SU-DHL-6 (cell line): ENCODE measurements around the gene DIO1.

ENCODE experiments used
- H2AFZ ChIP-seq: fragments of 200-600 bp; sonication (generic); 2 replicates; pipeline ENCODE4 v1.6.1; 2014; ENCODE audit warnings: low read depth, mild to moderate bottlenecking, moderate library complexity, mixed read lengths, antibody characterized with exemption, low read length; ENCODE audit not compliant: severe bottlenecking
- H3F3A ChIP-seq: fragments of 200-600 bp; shearing (Covaris generic); 2 replicates; pipeline ENCODE4 v1.6.0; 2016; ENCODE audit warnings: antibody characterized with exemption, mild to moderate bottlenecking; ENCODE audit not compliant: insufficient read depth
- H3K27ac ChIP-seq: fragments of 200-600 bp; sonication (generic); 2 replicates; pipeline ENCODE4 v1.5.1; 2016; ENCODE audit warnings: low read depth, mild to moderate bottlenecking, low read length, moderate library complexity, mixed read lengths
- H3K27me3 ChIP-seq: fragments of 200-600 bp; sonication (generic), shearing (Covaris generic); 2 replicates; pipeline ENCODE4 v1.6.0; 2014; ENCODE audit warnings: mild to moderate bottlenecking, low read length
- H3K36me3 ChIP-seq: fragments of 200-600 bp; sonication (generic); 2 replicates; pipeline ENCODE4 v1.6.1; 2014; ENCODE audit warnings: mild to moderate bottlenecking, low read length, mixed read lengths
- H3K4me2 ChIP-seq: fragments of 300-600, 200-600 bp; shearing (Covaris generic), sonication (generic); 2 replicates; pipeline ENCODE4 v1.6.0; 2014; ENCODE audit warnings: low read length, low read depth, mild to moderate bottlenecking; ENCODE audit not compliant: poor library complexity, severe bottlenecking
- H3K4me3 ChIP-seq: fragments of 200-600 bp; sonication (generic); 2 replicates; pipeline ENCODE4 v1.5.1; 2014; ENCODE audit warnings: antibody characterized with exemption, low read length, mild to moderate bottlenecking, mixed read lengths; ENCODE audit not compliant: insufficient read depth, poor library complexity, severe bottlenecking
- H3K79me2 ChIP-seq: fragments of 200-600 bp; sonication (generic); 2 replicates; pipeline ENCODE4 v1.6.1; 2014; ENCODE audit warnings: mild to moderate bottlenecking, low read length, moderate library complexity; ENCODE audit not compliant: insufficient read depth
- H3K9ac ChIP-seq: fragments of 200-600 bp; sonication (generic); 2 replicates; pipeline ENCODE4 v1.7.0; 2014; ENCODE audit warnings: mild to moderate bottlenecking, low read length
- H3K9me2 ChIP-seq: fragments of 200-600 bp; sonication (generic); replicated peaks from 2 replicates; pipeline ENCODE4 v1.6.1; 2014; ENCODE audit warnings: low read length; ENCODE audit not compliant: insufficient read depth
- H3K9me3 ChIP-seq: fragments of 200-600 bp; sonication (generic); 2 replicates; pipeline ENCODE4 v1.6.1; 2014; ENCODE audit warnings: low read length, mixed read lengths; ENCODE audit not compliant: insufficient read depth
- H4K20me1 ChIP-seq: fragments of 200-600 bp; sonication (generic); 2 replicates; pipeline ENCODE4 v1.6.1; 2014; ENCODE audit warnings: low read depth, mild to moderate bottlenecking, antibody characterized with exemption, low read length, moderate library complexity, mixed read lengths
- EZH2phosphoT487 ChIP-seq: fragments of 200-600 bp; sonication (generic), shearing (Covaris generic); conservative IDR thresholded peaks from 2 replicates; pipeline ENCODE4 v1.6.1; 2018; ENCODE audit warnings: mild to moderate bottlenecking, antibody characterized with exemption, low read length, moderate library complexity, mixed read lengths
- TF ChIP-seq, protein P1 (sequence below): fragments of 200-600 bp; sonication (generic); IDR thresholded peaks from one replicate; pipeline ENCODE4 v1.5.1; 2017; ENCODE audit warnings: antibody characterized with exemption, mild to moderate bottlenecking, low read length, moderate library complexity; ENCODE audit not compliant: insufficient read depth, poor library complexity, severe bottlenecking

DIO1 gene

DNA sequence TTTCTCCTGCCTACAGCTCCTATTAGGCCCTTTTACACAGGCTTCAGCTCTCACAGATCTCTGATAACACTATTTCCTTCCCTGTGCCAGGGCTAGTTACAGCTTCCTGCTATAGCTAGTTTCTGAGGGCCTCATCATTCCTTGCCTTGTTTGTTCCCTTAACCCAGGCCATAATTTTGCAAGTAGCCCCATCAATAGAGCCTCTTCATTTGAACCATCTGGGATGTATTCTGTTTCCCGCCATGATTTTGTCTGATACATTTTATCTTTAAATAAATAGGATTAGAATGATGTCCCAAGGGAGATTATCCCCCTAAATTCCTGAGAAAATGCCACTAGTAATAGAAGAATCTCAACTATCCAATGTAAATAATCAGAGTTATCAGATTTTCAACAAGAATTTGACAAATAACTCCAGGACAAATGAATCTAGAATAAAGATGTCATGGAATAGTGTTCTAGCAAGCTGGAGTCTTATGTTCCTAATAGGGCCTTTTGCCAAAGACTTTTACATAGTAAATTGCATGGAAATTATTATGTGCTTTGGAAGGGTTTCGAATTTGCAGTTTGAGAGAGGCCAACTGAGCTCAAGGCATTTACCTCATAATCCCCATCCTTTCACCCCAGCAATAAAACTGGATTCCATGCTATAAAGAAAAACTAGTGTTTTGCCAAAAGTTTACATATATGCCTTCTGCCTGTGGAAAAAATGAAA lies 35.4 kb downstream of the DIO1 start:
- Histone ChIP-seq H3K36me3 (peaks cover 25% of the 10 kb centered on the region), H3K27me3 (no peaks in the 10 kb centered on the region), H4K20me1 (no peaks in the 10 kb centered on the region), H3K4me2 (no peak overlapping the region), H3K9ac (no peak overlapping the region), H2AFZ (no peak overlapping the region), H3K27ac (no peak overlapping the region), H3F3A (no peaks in the 10 kb centered on the region), H3K79me2 (no peaks in the 10 kb centered on the region; the same call in 1 of the 2 replicates), H3K9me2 (no peaks in the 10 kb centered on the region), H3K9me3 (peaks cover 5% of the 10 kb centered on the region; the same call in 1 of the 2 replicates), H3K4me3 (no peak overlapping the region)
- no peak for TF ChIP-seq EZH2phosphoT487
- TF ChIP-seq, protein P1, sequence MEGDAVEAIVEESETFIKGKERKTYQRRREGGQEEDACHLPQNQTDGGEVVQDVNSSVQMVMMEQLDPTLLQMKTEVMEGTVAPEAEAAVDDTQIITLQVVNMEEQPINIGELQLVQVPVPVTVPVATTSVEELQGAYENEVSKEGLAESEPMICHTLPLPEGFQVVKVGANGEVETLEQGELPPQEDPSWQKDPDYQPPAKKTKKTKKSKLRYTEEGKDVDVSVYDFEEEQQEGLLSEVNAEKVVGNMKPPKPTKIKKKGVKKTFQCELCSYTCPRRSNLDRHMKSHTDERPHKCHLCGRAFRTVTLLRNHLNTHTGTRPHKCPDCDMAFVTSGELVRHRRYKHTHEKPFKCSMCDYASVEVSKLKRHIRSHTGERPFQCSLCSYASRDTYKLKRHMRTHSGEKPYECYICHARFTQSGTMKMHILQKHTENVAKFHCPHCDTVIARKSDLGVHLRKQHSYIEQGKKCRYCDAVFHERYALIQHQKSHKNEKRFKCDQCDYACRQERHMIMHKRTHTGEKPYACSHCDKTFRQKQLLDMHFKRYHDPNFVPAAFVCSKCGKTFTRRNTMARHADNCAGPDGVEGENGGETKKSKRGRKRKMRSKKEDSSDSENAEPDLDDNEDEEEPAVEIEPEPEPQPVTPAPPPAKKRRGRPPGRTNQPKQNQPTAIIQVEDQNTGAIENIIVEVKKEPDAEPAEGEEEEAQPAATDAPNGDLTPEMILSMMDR, result no peak

DNA sequence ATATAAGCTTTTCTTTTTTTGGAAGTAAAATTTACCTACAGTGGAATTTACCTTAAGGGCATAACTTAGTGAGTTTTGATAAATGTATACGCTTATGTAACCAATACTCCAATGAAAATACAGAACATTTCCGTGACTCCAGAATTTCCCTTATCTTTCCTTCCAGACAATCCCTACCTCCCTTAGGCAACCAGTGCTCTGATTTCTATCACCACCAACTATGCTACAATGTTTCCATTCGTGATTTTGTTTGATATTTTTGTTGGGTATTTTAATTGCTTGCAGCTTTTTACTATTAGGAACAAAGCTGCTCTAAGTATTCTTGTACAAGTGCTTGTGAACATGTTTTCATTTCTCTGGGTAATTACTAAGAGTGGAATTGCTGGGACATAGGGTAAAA lies 36.9 kb downstream of the DIO1 start:
- Histone ChIP-seq H3F3A (no peaks in the 10 kb centered on the region), H3K9me3 (peaks cover 15% of the 10 kb centered on the region; the same call in 1 of the 2 replicates), H3K4me2 (no peak overlapping the region), H3K9ac (no peak overlapping the region), H3K27ac (no peak overlapping the region), H3K36me3 (peaks cover 37% of the 10 kb centered on the region), H3K4me3 (no peak overlapping the region), H3K9me2 (no peaks in the 10 kb centered on the region), H3K79me2 (peaks cover 6% of the 10 kb centered on the region; the same call in 1 of the 2 replicates), H4K20me1 (no peaks in the 10 kb centered on the region), H2AFZ (no peak overlapping the region), H3K27me3 (no peaks in the 10 kb centered on the region)
- TF ChIP-seq, protein P1, result no peak
- no peak for TF ChIP-seq EZH2phosphoT487

- Histone ChIP-seq H3K9ac (no peak overlapping the region), H4K20me1 (no peaks in the 10 kb centered on the region), H3K27ac (no peak overlapping the region), H3K9me3 (peaks cover 15% of the 10 kb centered on the region; the same call in 1 of the 2 replicates), H3K4me2 (no peak overlapping the region), H3K9me2 (no peaks in the 10 kb centered on the region), H3F3A (no peaks in the 10 kb centered on the region), H2AFZ (no peak overlapping the region), H3K36me3 (peaks cover 38% of the 10 kb centered on the region), H3K4me3 (no peak overlapping the region), H3K79me2 (peaks cover 6% of the 10 kb centered on the region; the same call in 1 of the 2 replicates), H3K27me3 (no peaks in the 10 kb centered on the region)
- TF ChIP-seq, protein P1, result no peak
- TF ChIP-seq EZH2phosphoT487, result no peak
Measured at GRCh38 chr1:53931523-53931922, 37.5 kb downstream of the DIO1 start.
